Ureter (tissue), 1 donor: Measurements from ENCODE around the gene PTPRA. TPM values are rescaled to one million over a fixed set of nuclear protein-coding genes. Genes with fewer than 3 reads are reported as not detected.
"Not testable (repeated sequence)": the region's sequence is repeated elsewhere in the genome, so short reads cannot be mapped to it uniquely, and the experiment has no call there.

Source experiments
- DNase-seq: peaks from one replicate; pipeline ENCODE4 v3.0.0-alpha.2; 2020; ENCODE audit warnings: low spot score
- total RNA-seq: library from RNA; stranded (reverse); gene quantifications from one replicate; pipeline ENCODE4 v1.2.4, GENCODE V29; 2023
- donor health status: DM: yes; HTN: yes; CAD: no.

PTPRA gene, protein sequence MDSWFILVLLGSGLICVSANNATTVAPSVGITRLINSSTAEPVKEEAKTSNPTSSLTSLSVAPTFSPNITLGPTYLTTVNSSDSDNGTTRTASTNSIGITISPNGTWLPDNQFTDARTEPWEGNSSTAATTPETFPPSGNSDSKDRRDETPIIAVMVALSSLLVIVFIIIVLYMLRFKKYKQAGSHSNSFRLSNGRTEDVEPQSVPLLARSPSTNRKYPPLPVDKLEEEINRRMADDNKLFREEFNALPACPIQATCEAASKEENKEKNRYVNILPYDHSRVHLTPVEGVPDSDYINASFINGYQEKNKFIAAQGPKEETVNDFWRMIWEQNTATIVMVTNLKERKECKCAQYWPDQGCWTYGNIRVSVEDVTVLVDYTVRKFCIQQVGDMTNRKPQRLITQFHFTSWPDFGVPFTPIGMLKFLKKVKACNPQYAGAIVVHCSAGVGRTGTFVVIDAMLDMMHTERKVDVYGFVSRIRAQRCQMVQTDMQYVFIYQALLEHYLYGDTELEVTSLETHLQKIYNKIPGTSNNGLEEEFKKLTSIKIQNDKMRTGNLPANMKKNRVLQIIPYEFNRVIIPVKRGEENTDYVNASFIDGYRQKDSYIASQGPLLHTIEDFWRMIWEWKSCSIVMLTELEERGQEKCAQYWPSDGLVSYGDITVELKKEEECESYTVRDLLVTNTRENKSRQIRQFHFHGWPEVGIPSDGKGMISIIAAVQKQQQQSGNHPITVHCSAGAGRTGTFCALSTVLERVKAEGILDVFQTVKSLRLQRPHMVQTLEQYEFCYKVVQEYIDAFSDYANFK
- 79.5 TPM for total RNA-seq

DNA sequence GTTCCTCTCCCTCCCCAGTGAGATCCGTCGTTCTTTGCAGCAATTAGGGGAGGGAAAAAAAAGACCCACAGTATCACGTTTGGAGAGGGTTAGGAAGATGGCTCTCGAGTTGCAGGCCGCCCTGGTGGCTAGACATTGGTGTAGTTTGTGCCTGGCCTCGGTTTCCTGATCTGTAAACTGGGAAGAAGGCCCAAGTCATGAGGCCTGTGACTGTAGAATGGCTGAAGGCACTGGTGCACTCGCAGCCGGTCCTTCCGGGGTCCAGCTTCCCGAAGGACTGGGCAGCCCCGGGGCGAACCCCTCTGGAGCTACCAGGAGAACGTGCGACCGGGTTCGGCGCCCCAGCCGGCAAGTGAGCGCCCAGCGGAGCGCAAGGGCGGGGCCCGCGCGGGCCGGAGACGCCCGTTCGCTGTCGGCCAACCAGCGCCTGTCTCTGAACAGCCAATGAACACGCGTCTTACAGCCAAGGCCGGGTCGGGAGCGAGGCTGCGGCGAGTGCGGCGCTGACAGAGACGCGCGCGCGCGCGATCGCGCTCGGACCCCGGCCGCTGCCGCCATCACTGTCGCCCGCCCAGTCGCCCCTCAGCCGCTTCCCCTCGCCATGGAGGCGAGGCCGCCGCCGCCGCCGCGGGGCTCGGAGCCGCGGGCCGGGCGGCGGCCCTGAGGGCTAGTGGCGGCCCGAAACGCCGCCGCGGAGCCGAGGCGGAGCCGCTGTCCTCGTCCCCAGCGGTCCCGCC lies at the start of gene PTPRA:
Gene PTPRA, plus strand, starts transcription at position 472 of the 737 bp plus-strand sequence. CDS start 90,797 bp downstream, outside the sequence.
- DNase-seq, result peak; percentile 93

DNA sequence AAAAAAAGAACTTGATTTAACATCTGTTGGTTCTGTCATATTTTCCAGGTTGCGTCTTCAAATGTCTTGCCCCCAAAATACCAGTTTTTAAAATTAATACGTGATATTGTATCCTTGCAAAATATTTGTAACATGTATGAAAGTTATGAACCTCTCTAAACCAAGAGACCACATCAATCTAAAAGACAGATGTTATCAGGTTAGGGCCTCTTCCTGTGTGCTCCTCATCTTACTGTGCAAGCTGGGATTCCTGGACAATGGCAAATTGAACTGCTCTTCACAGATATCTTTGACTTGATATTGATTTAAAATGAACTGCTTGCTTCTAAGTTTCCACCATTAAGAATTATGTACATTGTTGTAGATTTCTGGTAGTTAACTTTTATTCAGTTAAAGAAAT lies 47.5 kb upstream of the PTPRA start:
- no peak for DNase-seq

DNA sequence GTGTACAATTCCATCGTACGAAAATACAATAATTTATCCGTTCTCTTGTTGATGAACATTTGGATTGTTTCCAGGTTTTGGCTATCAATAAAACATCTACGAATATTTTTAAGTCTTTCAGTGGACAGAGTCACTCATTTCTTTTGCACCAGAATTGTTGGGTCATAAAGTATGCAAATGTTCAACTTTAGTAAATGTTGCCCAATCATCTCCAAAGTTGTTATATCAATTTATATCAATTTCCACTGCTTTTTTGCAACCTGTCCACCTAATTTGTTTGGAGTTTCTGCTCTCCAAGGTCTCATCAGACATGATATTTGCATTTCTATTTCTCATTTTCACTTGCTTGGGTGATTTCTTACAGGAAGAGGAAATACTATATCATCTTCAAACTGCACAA lies 46.6 kb upstream of the PTPRA start:
- no peak for DNase-seq

DNA sequence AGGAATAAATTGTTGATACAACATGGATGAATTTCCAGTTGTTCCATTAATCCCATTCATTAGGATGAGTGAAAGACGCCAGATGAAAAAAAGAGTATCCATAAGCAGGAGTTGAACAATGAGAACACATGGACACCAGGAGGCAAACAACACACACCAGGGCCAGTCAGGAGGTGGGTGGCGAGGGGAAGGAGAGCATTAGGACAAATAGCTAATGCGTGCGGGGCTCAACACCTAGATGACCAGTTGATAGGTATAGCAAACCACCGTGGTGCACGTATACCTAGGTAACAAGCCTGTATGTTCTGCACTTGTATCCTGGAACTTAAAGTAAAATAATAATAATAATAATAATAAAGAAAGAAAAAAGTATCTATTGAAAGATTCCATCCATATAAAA lies 43.9 kb upstream of the PTPRA start:
- no peak for DNase-seq

DNA sequence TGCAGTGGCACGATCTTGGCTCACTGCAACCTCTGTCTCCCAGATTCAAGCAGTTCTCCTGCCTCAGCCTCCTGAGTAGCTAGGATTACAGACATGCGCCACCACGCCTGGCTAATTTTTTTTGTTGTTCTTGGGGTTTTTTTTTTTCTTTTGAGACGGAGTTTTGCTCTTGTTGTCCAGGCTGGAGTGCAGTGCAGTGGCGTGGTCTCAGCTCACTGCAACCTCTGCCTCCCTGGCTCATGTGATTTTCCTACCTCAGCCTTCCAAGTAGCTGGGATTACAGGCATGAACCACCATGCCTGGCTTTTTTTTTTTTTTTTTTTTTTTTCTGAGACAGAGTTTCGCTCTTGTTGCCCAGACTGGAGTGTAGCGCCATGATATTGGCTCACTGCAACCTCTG lies 42.1 kb upstream of the PTPRA start:
- DNase-seq, result not testable (repeated sequence)

DNA sequence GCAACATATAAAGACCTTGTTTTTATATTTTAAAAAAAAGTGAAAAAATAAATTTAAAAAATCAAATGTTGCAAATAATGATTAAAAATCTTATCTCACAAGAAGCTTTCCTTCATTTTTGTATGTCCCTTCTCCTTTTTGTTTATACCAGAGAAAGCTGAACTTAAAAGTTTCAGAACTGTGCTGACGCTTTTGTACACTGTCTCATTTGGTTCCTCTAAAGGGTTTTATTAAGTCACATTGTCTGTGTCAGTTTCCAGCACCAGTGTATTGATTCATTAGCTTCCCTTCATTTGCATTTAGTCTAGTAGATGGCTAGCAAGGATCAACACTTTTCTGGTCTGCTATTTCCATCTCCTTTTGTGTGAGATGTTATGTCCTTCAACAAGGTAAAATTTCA lies 39.5 kb upstream of the PTPRA start:
- no peak for DNase-seq

DNA sequence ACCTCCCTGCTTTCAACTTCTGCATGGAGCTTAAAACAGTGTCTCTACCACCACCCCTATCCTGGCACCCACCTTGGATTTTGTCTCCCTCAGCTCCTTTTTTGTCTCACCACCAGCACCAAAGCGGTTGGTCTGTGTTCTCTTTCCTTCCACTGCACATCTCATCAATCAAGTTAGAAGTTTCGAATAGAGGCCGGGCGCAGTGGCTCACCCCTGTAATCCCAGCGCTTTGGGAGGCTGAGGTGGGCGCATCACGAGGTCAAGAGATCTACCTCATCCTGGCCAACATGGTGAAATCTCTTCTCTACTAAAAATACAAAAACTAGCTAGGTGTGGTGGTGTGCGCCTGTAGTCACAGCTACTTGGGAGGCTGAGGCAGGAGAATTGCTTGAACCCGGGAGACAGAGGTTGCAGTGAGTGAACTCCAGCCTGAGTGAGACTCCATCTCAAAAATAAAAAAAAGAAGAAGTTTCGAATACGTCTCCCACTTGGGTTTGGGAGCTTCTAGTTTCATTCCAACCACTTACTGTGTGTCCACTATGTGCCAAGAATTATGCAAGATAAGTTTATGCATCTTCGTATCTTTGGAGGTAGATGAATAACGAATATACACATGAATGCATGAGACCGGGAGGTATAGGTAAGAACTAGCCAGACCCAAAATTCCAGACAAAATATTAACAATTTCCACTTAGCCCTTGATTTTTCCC lies 38.7 kb upstream of the PTPRA start:
- no peak for DNase-seq

DNA sequence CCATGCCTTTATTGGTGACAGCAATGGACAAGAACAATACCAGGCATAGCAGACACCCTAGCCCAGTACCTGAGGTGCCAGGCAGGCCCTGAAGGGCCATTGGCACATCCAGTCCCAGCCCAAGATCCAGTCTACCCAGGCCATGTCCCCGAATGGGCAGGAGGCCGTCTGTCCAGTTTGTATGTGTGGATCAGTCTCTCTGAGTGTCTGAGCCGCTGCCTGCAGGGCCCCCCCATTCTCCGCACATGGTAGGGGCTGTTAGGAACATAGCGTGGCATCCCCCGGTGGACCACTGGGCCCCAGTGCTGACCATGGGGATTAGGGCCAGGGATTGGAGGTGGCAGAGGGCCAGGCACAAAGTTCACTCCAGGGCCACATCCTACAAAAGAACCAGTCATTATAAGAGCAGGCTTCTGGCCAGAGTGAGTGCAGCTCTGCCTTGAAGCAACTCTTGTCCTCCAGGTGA lies 37.9 kb upstream of the PTPRA start:
- DNase-seq, result no peak

DNA sequence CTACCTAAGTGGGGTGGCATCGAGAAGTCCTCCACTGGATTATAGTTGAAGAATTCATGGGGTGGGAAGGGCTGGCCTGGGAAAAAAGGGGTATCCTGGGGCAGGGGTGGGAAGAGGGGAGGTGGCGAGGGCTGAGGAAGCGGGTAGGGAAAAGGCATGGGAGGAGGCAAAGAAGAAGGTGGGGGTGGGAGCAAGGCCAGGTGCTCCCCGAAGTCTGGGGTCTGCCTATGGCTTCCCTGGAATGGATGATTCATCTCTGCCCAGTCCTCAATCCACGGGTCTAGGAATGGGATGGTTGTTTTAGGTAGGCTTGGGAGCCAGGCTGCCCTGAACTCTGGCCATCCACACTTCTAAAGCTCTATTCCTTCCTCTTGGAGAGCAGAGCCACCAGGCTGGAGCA lies 37.2 kb upstream of the PTPRA start:
- no peak for DNase-seq

DNA sequence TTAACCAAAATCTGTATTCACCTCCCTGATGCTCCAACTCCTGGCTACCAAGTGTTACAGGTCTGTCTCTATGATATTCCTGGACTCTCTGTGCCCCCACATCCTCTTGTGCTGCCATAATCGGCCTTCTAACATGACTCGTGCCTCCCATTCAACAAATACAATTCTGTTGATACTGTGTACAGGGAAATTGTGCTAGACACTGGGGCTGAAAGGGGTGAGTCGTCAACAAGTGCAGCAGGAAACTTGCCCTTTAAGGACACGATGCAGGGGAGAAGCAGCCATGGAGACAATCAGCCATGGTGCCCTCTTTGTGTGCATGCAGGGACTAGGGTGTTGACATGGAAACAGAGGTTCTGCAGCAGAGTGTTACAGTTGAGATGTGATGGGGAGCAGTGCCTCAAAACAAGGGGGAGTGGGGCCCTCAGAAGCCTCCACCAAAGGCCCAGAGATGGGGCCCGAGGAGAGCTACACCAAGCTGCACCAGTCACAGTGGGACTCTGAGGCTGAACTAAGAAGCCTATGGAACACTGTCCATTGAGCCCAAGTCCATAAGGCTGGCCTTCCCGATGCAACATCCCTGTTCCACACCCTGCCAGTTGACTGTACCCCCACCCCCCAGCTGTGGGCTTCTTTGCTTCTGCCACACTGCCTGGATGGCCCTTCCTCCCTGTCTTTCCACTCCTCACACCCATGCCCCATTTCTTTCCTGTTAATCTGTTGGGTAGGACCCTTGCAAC lies 35.9 kb upstream of the PTPRA start:
- no peak for DNase-seq

DNA sequence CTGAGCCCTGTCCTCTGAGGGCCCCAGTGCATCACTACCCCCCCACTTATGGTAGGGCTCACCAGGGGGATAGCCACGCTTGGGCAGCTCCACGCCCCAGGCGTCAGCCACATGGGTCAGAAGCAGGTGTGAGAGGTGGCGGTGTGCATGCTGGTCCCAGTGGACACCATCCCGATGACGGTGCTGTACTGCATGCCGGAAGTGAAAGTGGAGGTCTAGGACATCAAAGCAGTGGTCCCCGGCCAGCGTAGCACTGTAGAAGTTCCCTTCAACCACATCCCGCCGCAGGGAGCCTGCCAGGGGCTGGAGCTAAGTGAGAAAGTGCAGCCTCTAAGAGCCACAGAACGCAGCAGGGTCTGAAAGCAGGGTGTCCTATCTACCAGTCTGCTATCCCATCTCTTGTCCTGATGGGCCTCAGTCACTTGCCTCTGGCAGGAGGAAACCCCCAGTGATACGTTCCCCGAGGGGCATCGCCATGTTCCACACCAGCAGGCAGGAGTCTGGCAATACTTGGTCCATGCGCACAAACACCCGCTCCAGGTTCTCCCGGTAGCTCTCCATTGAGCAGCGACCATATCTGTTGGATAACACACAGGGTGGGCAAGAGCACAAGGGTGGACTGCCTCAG lies 35.0 kb upstream of the PTPRA start:
- DNase-seq, result no peak

DNA sequence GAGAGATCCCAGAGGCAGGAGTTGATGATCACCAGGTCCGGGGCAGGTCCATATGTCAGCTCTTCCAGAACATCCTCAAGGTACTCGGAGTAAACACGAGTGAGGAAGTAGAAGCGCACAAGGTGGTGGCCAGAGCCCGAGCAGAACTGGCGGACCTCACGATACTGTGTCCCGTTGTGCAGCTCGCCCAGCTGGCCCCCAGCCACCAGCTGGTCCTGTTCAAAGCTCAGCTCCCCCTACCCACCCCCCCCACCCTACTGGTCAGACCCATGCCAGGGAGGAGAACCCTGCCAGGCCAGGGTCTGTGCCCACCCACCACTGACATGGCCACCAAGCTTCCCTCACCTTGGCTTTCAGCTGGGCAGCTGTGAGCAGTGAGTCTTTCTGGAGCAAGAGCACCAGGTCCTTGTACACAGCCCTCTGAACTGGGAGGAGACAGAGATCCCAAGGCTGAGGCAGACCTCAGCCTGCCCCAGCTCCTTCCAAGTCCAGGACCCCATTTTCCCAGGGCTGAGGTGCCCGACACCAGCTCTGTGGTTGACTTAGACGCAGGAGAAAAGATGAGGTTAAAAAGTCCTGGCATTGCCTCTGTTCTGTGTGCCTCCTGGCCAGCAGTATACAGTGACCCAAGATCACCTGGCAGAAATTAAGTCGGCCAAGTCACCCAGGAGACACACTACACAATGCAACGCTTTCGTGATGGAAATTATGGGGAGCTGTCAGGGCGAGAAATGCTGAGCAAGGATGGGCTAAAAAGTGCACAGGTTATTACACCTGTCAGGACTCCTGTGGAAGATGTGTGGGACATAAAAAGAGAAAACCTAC lies 34.2 kb upstream of the PTPRA start:
- no peak for DNase-seq

DNA sequence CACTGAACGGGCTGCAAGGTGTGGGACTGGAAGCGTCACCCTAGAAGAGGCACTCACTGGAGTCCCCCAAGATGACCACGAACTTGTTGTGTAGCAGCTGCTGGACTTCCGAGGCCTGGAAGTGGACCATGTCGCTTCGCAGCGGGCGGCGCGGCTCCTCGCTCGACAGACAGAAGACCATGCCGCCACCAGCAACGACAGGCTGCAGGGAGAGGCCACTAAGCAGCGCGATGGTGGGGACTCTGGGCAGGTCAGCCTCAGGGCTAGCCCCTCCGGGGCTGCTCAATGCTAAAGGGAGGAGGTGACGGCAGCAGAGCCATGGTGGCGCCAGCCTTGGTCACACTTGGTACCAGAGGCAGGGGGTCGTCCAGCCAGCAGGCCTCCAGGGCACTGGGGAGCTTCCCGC lies 33.5 kb upstream of the PTPRA start:
- DNase-seq, result no peak

DNA sequence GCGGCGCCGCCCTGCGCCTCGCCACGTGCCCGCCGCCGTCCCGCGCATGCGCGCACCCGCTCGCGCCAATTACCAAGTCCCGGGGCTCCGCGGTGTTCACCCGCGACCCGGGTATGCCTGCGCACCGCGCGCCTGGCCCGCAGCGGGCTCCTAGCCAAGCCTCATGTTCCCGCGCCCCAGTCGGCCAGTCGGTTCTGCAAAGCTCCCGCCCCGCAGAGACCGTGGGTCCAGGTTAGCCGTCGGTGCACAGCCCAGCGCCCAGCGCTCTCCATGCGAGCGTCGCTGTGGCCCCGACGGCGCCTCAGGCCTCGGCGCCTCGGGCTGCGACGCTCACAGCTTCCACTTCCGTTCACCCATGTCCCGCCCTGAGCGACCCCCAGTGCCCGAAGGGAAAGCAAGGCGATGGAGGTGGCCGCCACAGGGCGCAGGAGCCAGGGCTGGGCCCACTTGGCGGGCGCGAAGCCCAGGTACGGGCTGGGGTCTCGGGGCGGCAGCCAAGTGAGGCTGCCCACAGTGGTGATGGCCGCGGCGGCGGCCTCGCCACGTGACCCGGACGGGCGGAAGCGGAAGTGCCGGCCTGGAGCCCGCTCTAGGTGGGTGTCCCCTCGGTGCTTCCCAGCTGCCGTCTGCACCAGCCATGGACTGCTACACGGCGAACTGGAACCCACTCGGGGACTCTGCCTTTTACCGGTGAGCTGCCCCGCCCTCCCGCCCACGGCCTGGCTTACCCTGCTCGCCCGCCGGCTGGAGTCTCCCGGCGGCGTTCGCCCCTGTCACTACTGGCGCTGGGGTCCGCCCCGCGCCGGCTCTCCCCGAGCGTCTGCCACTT lies 32.9 kb upstream of the PTPRA start, which contains the start of the genes PCED1A and VPS16:
Gene PCED1A, minus strand, starts transcription at position 518 of the 829 bp plus-strand sequence. CDS start 743 bp downstream, outside the sequence.
Gene VPS16, plus strand, starts transcription at position 608 of the 829 bp plus-strand sequence. Its CDS starts 30 bp downstream, at position 638.
- DNase-seq, result peak; percentile 89

DNA sequence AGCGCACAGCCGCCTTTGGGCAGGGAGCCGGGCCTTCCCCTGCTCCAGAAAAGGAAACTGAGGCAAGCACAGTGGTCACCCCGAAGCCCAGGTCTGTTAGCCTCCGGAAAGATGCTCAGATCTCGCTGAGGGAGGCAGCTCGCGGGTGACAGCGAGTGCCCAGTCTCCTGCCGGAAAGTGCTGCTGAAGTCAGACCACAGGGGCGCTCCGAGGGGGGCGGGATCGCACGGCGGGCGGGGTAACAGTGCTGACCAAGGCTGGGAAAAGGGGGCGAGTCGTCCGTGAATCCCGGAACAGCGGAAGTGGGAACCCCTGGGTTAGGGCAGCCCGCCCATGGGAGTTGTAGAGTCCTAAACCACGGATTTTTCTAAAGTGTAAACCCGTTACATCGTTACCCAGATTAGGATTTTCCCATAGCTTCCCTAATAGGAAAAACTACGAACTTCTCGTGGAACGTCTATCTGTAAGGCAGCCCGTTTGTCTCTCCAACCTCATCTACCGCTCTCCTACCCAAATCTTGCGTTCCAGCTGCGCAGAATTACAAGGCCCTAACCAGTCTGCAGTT lies 32.2 kb upstream of the PTPRA start:
- DNase-seq, result peak; percentile 65

DNA sequence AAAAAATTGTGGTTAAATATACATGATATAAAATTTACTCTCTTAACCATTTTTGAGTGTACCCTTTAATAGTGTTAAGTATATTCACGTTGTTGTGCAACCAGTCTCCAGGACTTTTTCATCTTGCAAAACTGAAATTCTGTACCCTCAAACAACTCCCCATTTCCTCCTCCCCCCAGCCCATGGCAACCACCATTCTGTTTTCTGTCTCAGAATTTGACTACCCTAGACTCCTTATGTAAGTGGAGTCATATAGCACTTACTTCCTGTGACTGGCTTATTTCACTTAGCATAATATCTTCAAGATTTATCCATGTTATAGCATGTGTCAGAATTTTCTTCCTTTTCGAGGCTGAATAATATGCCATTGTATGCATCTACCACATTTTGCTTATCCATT lies 27.7 kb upstream of the PTPRA start:
- no peak for DNase-seq

DNA sequence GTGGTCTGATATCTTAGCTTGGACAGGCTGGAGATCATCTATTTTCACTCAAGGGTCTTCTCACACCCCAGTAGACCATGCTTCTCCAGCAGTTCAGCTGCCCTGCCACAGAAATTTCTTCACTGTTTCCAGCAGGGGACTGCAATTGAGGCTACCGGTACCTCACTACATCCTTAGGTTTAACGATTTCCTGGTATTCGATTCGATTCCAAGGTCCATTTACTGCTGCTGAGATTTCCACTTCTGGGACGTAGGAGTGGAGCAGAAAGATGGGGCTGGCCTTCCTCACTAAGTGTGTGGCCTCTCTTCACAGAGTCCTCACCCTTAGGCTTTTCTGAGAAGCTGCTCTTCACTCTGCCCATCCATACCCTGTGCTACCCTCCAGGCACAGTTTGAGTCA lies 26.6 kb upstream of the PTPRA start:
- DNase-seq, result no peak

DNA sequence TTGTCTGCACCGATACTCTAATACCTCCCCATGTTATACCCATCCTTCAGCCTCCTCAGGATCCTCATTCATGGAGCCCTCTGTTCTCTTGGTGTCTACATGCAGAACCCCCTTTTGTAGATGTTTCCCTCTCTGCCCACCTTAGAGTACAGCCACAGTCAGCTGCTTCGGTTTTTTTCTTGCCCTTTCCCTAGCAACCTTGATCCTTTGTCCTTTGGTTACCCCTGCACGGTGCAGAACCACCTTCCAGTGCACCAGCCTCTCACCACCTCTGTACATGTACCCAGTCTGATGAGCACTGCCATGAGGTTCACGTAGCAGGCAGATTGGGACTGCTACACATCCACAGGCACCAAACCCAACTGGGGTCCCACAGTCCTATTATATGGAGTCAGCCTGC lies 25.5 kb upstream of the PTPRA start:
- no peak for DNase-seq
